Esophagus muscularis mucosa (tissue), 4 donors: ENCODE results near the gene MAFG. TPM values are rescaled to one million over a fixed set of nuclear protein-coding genes. Genes with fewer than 3 reads are reported as not detected.

Experiments
- DNase-seq: peaks from one replicate; pipeline ENCODE4 v3.0.0-alpha.2; 2017; ENCODE audit errors: extremely low spot score
- H3K27ac ChIP-seq, 4 donors: fragments of 200-600 bp; sonication (generic); replicated peaks in 1 of 4; 1 replicate in 3 of 4; 2 replicates in 1 of 4; pipeline ENCODE4 v1.5.1; 2016 to 2019; ENCODE audit warnings: mild to moderate bottlenecking in 1 of 4
- H3K27me3 ChIP-seq, 4 donors: fragments of 200-600 bp; sonication (generic); one replicate each; pipeline versions ENCODE4 v1.5.1 to v1.6.0; 2016 to 2019
- H3K36me3 ChIP-seq, 4 donors: fragments of 200-600 bp; sonication (generic); one replicate each; pipeline ENCODE4 v1.5.1; 2016 to 2019
- H3K4me1 ChIP-seq, 4 donors: fragments of 200-600 bp; sonication (generic); one replicate each; pipeline ENCODE4 v1.5.1; 2016 to 2019
- H3K4me3 ChIP-seq, 4 donors: fragments of 200-600 bp; sonication (generic); 1 replicate in 2 of 4; 2 replicates in 2 of 4; pipeline ENCODE4 v1.5.1; 2016 to 2019; ENCODE audit warnings: mild to moderate bottlenecking in 4 of 4, moderate library complexity in 1 of 4
- H3K9me3 ChIP-seq, 4 donors: fragments of 200-600 bp; sonication (generic); 1 replicate in 3 of 4; 2 replicates in 1 of 4; pipeline ENCODE4 v1.5.1; 2016 to 2019
- CTCF ChIP-seq, 3 experiments: fragments of 200-600 bp in 2 of 3; fragments of 450-650 bp in 1 of 3; sonication (generic) in 2 of 3; IDR thresholded peaks; one replicate each; pipeline ENCODE4 v1.5.1; 2017 to 2019; ENCODE audit warnings: antibody characterized with exemption in 3 of 3, mild to moderate bottlenecking in 2 of 3, moderate library complexity in 1 of 3
- EP300 ChIP-seq: sonication (generic); formaldehyde crosslinking; IDR thresholded peaks from one replicate; pipeline ENCODE4 v1.6.1; 2017; ENCODE audit warnings: antibody characterized with exemption
- POLR2A ChIP-seq: fragments of 450-650 bp; IDR thresholded peaks from one replicate; pipeline ENCODE4 v1.6.1; 2017; ENCODE audit warnings: antibody characterized with exemption, moderate library complexity, mild to moderate bottlenecking, low read depth
- POLR2AphosphoS5 ChIP-seq, 2 donors: sonication (generic); formaldehyde crosslinking; IDR thresholded peaks; one replicate each; pipeline ENCODE4 v1.6.1; 2017; ENCODE audit warnings: antibody characterized with exemption in 2 of 2
- WGBS: methylation state at CpG from one replicate; pipeline ENCODE4 v1.1.5; 2018; 5-methylcytosine and 5-hydroxymethylcytosine counted together
- intact Hi-C: fragments of 100-400 bp; cut with DNase I; formaldehyde crosslinking; loops from one replicate; pipeline ENCODE4 v1.15.1; 2023
- total RNA-seq, 4 donors: library from RNA; depleted of rRNA; stranded (reverse); fragments of >200 nt; gene quantifications; one replicate each; pipeline versions ENCODE4 v1.1.0 to v1.2.1, GENCODE V29; 2016

MAFG gene
- total RNA-seq, 4 donors from 2014 or later: 23.7 to 41.7 (median 33.6) TPM

DNA sequence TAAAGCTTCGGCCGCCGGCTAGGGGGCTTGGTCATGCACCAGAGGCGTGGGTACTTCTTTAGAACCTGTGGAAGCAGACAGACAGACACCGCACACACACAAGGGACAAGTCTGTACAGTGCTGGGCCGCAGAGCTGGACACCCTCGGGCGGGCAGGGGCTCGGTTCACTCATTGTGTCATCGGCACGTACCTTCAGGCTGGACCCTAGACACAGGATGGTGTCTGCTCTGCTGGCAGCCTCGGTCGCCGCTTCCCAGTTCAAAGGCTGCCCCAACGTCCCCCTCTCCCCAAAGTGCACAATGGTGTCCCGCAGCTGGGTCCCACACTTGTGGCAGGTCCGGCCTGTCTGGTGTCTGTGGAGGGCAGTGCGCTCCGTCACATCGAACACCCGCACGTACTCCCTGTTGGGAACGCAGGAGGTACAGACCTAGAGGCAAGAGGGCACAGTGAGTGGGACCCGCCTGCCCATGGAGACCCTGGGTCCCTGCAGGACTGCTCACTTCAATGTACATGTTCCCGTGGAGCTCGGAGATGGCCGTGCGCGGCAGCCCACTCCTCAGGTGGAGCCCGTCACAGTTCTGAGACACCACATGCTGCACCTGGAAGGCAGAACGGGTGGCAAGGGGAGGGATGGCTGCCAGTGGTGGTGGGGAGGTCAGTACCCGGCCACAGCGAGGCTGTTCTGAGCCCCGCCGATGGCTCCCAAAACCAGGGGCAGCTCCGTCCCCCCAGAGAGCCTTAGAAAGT is 13.3 kb downstream of the MAFG start:
- WGBS: 94% methylated on average over 12 of the region's 36 CpGs
- Histone ChIP-seq H3K27me3 (no peaks in the 10 kb centered on the region), H3K9me3 (no peaks in the 10 kb centered on the region), H3K4me1 (peaks cover 30 to 64% (median 48%) of the 10 kb centered on the region in 4 donors), H3K27ac (no peak overlapping the region), H3K36me3 (peaks cover 12 to 51% (median 45%) of the 10 kb centered on the region in 4 donors), H3K4me3 (no peak overlapping the region)
- TF ChIP-seq EP300 (no peak), POLR2AphosphoS5 (IDR thresholded peaks at IDR 0.05) (no peak), CTCF (IDR thresholded peaks at IDR 0.05) (no peak), POLR2A (no peak)
- no peak for DNase-seq
- intact Hi-C loops: no loop called here

DNA sequence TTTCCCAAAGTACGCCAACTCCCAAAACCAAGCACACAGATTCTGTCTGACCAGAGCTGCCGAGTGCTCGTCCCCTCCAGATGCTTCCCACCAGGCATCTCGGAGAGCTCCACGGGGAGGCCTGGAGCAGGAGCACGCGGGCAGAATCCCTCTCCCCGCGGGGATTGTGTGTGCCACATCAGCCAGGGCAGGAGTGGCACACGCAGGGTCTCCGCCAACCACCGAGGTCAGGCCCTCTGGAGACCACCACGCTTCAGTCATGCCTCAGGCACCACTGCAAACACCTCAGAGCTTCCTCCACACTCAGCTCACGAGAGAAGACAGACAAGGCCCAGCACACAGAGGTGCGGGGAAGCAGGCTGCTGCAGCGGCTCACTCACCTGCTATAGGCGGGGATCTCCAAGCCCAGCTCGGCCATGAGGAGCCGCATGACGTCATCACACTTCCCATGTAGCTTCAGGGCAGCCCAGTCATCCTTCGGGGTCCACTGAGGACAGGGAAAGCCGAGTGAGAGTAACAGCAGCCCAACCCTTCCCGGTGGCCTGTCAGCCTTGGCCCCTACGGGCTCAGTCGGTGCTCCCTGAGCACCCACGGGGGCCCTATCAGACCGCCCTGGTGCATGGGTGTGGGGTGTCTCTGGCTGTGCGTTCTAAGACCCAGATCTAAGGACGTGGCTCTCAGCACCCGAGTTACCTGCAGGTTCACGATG is 14.0 kb downstream of the MAFG start:
- Histone ChIP-seq H3K27ac (no peak overlapping the region), H3K4me1 (peaks cover 29 to 57% (median 44%) of the 10 kb centered on the region in 4 donors), H3K27me3 (no peaks in the 10 kb centered on the region), H3K9me3 (no peaks in the 10 kb centered on the region), H3K36me3 (peaks cover 12 to 52% (median 48%) of the 10 kb centered on the region in 4 donors), H3K4me3 (no peak overlapping the region)
- intact Hi-C loops: no loop called here
- TF ChIP-seq POLR2A (no peak), EP300 (no peak), POLR2AphosphoS5 (IDR thresholded peaks at IDR 0.05) (no peak), CTCF (IDR thresholded peaks at IDR 0.05) (no peak)
- no peak for DNase-seq
- WGBS: 94% methylated on average over 11 of the region's 31 CpGs

DNA sequence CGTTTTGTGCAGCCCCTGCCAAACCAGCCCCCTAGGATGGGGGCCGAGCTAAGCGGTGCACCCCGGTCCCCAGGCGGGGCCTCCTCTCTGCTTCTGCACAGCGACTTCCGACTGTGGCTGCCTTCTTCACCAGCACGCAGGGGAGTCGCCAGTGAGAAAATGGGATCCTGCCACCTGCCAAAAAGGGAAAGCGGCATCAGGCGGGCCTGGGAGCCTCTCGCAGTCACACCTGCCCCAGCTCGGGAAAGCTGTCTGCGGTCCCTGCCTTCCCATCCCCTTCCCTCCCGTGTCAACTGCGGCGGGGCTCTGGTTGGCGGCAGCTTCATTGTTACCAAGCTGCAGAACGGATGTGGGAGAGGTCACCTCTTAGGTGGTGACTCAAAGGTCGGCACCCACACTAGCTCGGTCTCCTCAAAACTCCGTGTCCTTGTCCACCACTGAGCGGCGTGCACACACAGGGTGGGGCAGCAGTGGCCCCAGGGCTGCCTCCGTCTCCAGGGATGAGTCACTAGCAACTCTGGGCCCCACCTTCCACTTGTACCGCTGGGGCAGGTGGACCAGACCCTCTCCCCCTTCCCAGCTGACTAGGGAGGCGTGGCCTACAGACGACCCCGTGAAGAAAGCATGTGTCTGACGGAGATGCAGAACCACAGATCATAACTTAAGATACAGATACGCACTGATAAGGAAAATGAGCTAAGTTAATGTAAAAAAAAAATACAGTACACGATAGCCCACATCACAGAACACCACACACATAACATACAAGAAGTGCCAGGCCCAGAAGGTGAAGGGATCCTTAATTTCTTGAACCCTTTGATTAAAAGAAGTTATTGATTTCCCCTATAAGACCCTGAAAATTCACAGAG is 14.9 kb downstream of the MAFG start:
- no peak for TF ChIP-seq POLR2AphosphoS5 (IDR thresholded peaks at IDR 0.05)
- H3K27ac ChIP-seq: peak overlapping the region in 2 of 4 donors; percentile 60 to 85

GRCh38 chr17:81911969-81912368 is 15.6 kb downstream of the MAFG start:
- WGBS: 94% methylated on average over 10 of the region's 19 CpGs
- intact Hi-C loops: no loop called here

More for the DNA sequence above, 14.9 kb downstream of the MAFG start:
- Histone ChIP-seq H3K9me3 (no peaks in the 10 kb centered on the region), H3K4me1 (peaks cover 24 to 50% (median 39%) of the 10 kb centered on the region in 4 donors), H3K27me3 (no peaks in the 10 kb centered on the region), H3K4me3 (no peak overlapping the region), H3K36me3 (peaks cover 12 to 60% (median 56%) of the 10 kb centered on the region in 4 donors)
- DNase-seq: no peak
- WGBS: 92% methylated on average over 31 of the region's 32 CpGs
- intact Hi-C loops: no loop called here

More at GRCh38 chr17:81911969-81912368, 15.6 kb downstream of the MAFG start:
- H3K27me3 ChIP-seq: no peaks in the 10 kb centered on the region
- H3K9me3 ChIP-seq: no peaks in the 10 kb centered on the region
- no peak for TF ChIP-seq POLR2A
- no peak for TF ChIP-seq EP300
- no peak for TF ChIP-seq CTCF (IDR thresholded peaks at IDR 0.05)
- TF ChIP-seq POLR2AphosphoS5 (IDR thresholded peaks at IDR 0.05): no peak
- peak overlapping the region in 2 of 4 donors; percentile 27 to 84 for H3K4me3 ChIP-seq
- peaks cover 19 to 43% (median 33%) of the 10 kb centered on the region in 4 donors for H3K4me1 ChIP-seq
- DNase-seq: no peak
- peak overlapping the region; percentile 60 to 85 (median 80) for H3K27ac ChIP-seq
- H3K36me3 ChIP-seq: peaks cover 12 to 68% (median 62%) of the 10 kb centered on the region in 4 donors
